Measurements from ENCODE around the gene SZRD1. TPM values are rescaled to one million over a fixed set of nuclear protein-coding genes. Genes with fewer than 3 reads are reported as not detected.
"Not testable (repeated sequence)": the region's sequence is repeated elsewhere in the genome, so short reads cannot be mapped to it uniquely, and the experiment has no call there.

Gene SZRD1
- total and polyA plus RNA-seq, 2 donors (not counting 1 experiment from before 2014, with no cell fraction given) = 30.1 to 95.1 TPM

DNA sequence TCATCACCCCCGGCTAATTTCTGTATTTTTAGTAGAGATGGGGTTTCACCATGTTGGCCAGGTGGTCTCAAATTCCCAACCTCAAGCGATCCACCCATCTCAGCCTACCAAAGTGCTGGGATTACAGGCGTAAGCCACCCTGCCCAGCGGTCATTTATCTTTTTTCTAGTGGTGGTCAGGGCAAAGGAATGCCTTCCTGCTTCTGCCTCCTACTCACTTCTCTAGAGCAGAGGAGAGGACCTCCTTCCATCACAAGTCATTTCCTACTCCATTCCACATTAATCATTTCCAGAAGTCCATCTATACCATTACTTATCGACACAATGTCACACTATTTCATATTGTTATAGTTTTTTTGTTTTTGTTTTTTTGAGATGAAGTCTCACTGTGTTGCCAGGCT lies 28.1 kb upstream of the SZRD1 start:
- DNase-seq (ENCODE audit: low read depth in 2 of 2) = peak in 1 of 2 donors; percentile 65
- no peaks in the 10 kb centered on the region for H3K27me3 ChIP-seq (ENCODE audit: control insufficient read depth, insufficient read depth, low read length)
- H3K36me3 ChIP-seq (ENCODE audit: control insufficient read depth, insufficient read depth, low read length) = no peaks in the 10 kb centered on the region
- H3K4me1 ChIP-seq (ENCODE audit: control insufficient read depth, extremely low read depth, insufficient read depth, low read length) = no peaks in the 10 kb centered on the region
- H3K9ac ChIP-seq (ENCODE audit: insufficient read depth, low read length) = no peak overlapping the region
- H3K27ac ChIP-seq (ENCODE audit: insufficient read depth, low read length) = no peak overlapping the region
- no peak overlapping the region for H3K4me2 ChIP-seq (ENCODE audit: extremely low read depth, insufficient read depth, low read length)
- H3K4me3 ChIP-seq (replicated peaks in 1 of 4; ENCODE audit: control extremely low read depth in 1 of 4, insufficient read depth in 1 of 4, low read depth in 3 of 4, low read length in 4 of 4) = no peak overlapping the region
- TF ChIP-seq EZH2 (IDR thresholded peaks at IDR 0.05; ENCODE audit: low read length, missing control alignments) = no peak
- TF ChIP-seq, protein P1, sequence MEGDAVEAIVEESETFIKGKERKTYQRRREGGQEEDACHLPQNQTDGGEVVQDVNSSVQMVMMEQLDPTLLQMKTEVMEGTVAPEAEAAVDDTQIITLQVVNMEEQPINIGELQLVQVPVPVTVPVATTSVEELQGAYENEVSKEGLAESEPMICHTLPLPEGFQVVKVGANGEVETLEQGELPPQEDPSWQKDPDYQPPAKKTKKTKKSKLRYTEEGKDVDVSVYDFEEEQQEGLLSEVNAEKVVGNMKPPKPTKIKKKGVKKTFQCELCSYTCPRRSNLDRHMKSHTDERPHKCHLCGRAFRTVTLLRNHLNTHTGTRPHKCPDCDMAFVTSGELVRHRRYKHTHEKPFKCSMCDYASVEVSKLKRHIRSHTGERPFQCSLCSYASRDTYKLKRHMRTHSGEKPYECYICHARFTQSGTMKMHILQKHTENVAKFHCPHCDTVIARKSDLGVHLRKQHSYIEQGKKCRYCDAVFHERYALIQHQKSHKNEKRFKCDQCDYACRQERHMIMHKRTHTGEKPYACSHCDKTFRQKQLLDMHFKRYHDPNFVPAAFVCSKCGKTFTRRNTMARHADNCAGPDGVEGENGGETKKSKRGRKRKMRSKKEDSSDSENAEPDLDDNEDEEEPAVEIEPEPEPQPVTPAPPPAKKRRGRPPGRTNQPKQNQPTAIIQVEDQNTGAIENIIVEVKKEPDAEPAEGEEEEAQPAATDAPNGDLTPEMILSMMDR (conservative IDR thresholded peaks at IDR 0.05 in 1 of 2, IDR thresholded peaks at IDR 0.05 in 1 of 2; ENCODE audit: low read depth in 1 of 2, low read length in 2 of 2) = no peak
- no peaks in the 10 kb centered on the region for H3K9me3 ChIP-seq (ENCODE audit: control insufficient read depth, insufficient read depth, low read depth, low read length)
- no peak overlapping the region for H2AFZ ChIP-seq (ENCODE audit: low read length)
- no peaks in the 10 kb centered on the region for H4K20me1 ChIP-seq (ENCODE audit: control insufficient read depth, extremely low read depth, insufficient read depth, low read length)
- H3K79me2 ChIP-seq (ENCODE audit: control insufficient read depth, insufficient read depth, low read length) = peaks cover 48% of the 10 kb centered on the region

DNA sequence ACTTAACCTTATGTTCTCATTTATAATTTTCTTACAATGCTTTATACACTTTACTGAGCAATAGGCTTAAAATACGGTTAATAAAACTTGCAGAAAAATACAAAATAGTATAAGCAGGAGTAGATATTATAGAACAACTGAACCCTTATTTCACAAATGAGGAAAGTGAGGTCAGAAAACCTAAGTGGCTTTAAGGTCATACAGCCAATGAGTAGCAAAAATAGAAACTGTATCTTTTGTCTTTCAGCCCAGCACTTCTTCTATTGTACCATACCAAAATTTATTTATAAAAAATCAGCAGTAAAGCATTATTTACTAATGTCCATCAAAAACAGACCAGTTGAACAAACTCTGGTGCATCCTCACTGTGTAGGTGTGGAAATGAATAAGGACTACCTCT lies 26.4 kb upstream of the SZRD1 start:
- no peaks in the 10 kb centered on the region for H3K9me3 ChIP-seq (ENCODE audit: control insufficient read depth, insufficient read depth, low read depth, low read length)
- no peak overlapping the region for H3K27ac ChIP-seq (ENCODE audit: insufficient read depth, low read length)
- no peaks in the 10 kb centered on the region for H3K4me1 ChIP-seq (ENCODE audit: control insufficient read depth, extremely low read depth, insufficient read depth, low read length)
- H3K36me3 ChIP-seq (ENCODE audit: control insufficient read depth, insufficient read depth, low read length) = no peaks in the 10 kb centered on the region
- TF ChIP-seq, protein P1 (conservative IDR thresholded peaks at IDR 0.05 in 1 of 2, IDR thresholded peaks at IDR 0.05 in 1 of 2; ENCODE audit: low read depth in 1 of 2, low read length in 2 of 2) = no peak
- no peak for TF ChIP-seq EZH2 (IDR thresholded peaks at IDR 0.05; ENCODE audit: low read length, missing control alignments)
- no peaks in the 10 kb centered on the region for H4K20me1 ChIP-seq (ENCODE audit: control insufficient read depth, extremely low read depth, insufficient read depth, low read length)
- no peaks in the 10 kb centered on the region for H3K27me3 ChIP-seq (ENCODE audit: control insufficient read depth, insufficient read depth, low read length)
- H3K79me2 ChIP-seq (ENCODE audit: control insufficient read depth, insufficient read depth, low read length) = peaks cover 50% of the 10 kb centered on the region
- DNase-seq (ENCODE audit: low read depth in 2 of 2) = no peak
- no peak overlapping the region for H3K9ac ChIP-seq (ENCODE audit: insufficient read depth, low read length)
- no peak overlapping the region for H3K4me3 ChIP-seq (replicated peaks in 1 of 4; ENCODE audit: control extremely low read depth in 1 of 4, insufficient read depth in 1 of 4, low read depth in 3 of 4, low read length in 4 of 4)
- no peak overlapping the region for H3K4me2 ChIP-seq (ENCODE audit: extremely low read depth, insufficient read depth, low read length)
- no peak overlapping the region for H2AFZ ChIP-seq (ENCODE audit: low read length)

DNA sequence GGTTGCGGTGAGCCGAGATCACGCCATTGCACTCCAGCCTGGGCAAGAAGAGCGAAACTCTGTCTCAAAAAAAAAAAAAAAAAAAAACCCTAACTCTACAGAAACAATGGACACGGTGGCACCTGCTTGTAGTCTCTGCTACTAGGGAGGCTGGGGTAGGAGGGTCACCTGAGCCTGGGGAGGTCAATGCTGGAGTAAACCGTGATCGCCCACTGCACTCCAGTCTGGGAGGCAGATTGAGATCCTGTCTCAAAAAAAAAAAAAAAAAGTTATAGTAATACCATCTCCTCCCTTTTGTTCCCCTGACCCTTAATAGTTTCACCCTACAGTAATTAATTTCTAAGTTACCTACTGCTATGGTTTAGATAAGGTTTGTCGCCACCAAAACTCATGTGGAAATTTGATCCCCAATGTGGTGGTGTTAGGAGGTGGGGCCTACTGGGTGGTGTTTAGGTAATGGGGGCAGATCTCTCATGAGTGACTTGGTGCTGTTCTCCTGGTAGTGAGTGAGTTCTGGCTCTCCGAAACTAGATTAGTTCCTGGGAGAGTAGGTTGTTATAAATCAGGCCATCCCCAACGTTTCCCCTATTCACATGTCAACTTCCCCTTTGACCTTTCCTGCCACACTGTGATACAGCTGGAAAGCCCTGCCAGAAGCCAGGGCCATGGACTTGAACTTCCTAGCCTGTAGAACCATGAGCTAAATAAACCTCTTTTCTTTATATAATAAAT lies 24.5 kb upstream of the SZRD1 start:
- H3K27ac ChIP-seq (ENCODE audit: insufficient read depth, low read length) = no peak overlapping the region
- no peak overlapping the region for H3K9ac ChIP-seq (ENCODE audit: insufficient read depth, low read length)
- no peaks in the 10 kb centered on the region for H4K20me1 ChIP-seq (ENCODE audit: control insufficient read depth, extremely low read depth, insufficient read depth, low read length)
- H3K4me2 ChIP-seq (ENCODE audit: extremely low read depth, insufficient read depth, low read length) = no peak overlapping the region
- no peak for DNase-seq (ENCODE audit: low read depth in 2 of 2)
- H3K27me3 ChIP-seq (ENCODE audit: control insufficient read depth, insufficient read depth, low read length) = no peaks in the 10 kb centered on the region
- no peak overlapping the region for H3K4me3 ChIP-seq (replicated peaks in 1 of 4; ENCODE audit: control extremely low read depth in 1 of 4, insufficient read depth in 1 of 4, low read depth in 3 of 4, low read length in 4 of 4)
- H3K36me3 ChIP-seq (ENCODE audit: control insufficient read depth, insufficient read depth, low read length) = no peaks in the 10 kb centered on the region
- no peaks in the 10 kb centered on the region for H3K9me3 ChIP-seq (ENCODE audit: control insufficient read depth, insufficient read depth, low read depth, low read length)
- H3K79me2 ChIP-seq (ENCODE audit: control insufficient read depth, insufficient read depth, low read length) = peaks cover 62% of the 10 kb centered on the region
- no peak overlapping the region for H2AFZ ChIP-seq (ENCODE audit: low read length)
- TF ChIP-seq EZH2 (IDR thresholded peaks at IDR 0.05; ENCODE audit: low read length, missing control alignments) = no peak
- TF ChIP-seq, protein P1 (conservative IDR thresholded peaks at IDR 0.05 in 1 of 2, IDR thresholded peaks at IDR 0.05 in 1 of 2; ENCODE audit: low read depth in 1 of 2, low read length in 2 of 2) = no peak
- H3K4me1 ChIP-seq (ENCODE audit: control insufficient read depth, extremely low read depth, insufficient read depth, low read length) = no peaks in the 10 kb centered on the region

DNA sequence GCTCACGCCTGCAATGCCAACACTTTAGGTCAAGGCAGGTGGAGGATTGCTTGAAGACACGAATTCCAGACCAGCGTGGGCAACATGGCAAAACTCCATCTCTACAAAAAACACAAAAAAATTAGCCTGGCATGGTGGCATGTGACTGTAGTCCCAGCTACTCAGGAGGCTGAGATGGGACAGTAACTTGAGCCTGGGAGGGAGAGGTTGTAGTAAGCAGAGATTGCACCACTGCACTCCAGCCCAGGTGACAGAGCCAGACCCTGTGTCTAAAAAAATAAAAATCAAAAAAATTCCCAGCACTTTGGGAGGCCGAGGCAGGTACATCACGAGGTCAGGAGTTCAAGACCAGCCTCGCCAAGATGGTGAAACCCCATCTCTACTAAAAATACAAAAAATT lies 23.8 kb upstream of the SZRD1 start:
- H3K27me3 ChIP-seq (ENCODE audit: control insufficient read depth, insufficient read depth, low read length); H3K9ac ChIP-seq (ENCODE audit: insufficient read depth, low read length); H3K9me3 ChIP-seq (ENCODE audit: control insufficient read depth, insufficient read depth, low read depth, low read length); H2AFZ ChIP-seq (ENCODE audit: low read length); DNase-seq (ENCODE audit: low read depth in 2 of 2); H3K4me3 ChIP-seq (replicated peaks in 1 of 4; ENCODE audit: control extremely low read depth in 1 of 4, insufficient read depth in 1 of 4, low read depth in 3 of 4, low read length in 4 of 4); H3K36me3 ChIP-seq (ENCODE audit: control insufficient read depth, insufficient read depth, low read length); H4K20me1 ChIP-seq (ENCODE audit: control insufficient read depth, extremely low read depth, insufficient read depth, low read length); H3K27ac ChIP-seq (ENCODE audit: insufficient read depth, low read length); H3K4me1 ChIP-seq (ENCODE audit: control insufficient read depth, extremely low read depth, insufficient read depth, low read length); H3K4me2 ChIP-seq (ENCODE audit: extremely low read depth, insufficient read depth, low read length): not testable (repeated sequence)
- peaks cover 70% of the 10 kb centered on the region for H3K79me2 ChIP-seq (ENCODE audit: control insufficient read depth, insufficient read depth, low read length)

Data from fibroblast of lung (primary cell).